K562 (cell line): Measurements from ENCODE around the gene HAGHL. TPM values are rescaled to one million over a fixed set of nuclear protein-coding genes. Genes with fewer than 3 reads are reported as not detected.

Experiments
- ATF1 ChIP-seq, 2 experiments: fragments of 450-650 bp in 1 of 2; IDR thresholded peaks; 2 replicates each; pipeline ENCODE4 v1.6.1; 2016; ENCODE audit warnings: missing compliant biosample characterization in 1 of 2, missing genetic modification characterization in 1 of 2
- CBFB ChIP-seq: sonication (generic); formaldehyde crosslinking; IDR thresholded peaks from 2 replicates; pipeline ENCODE4 v1.4.0; 2020; ENCODE audit warnings: mild to moderate bottlenecking, missing genetic modification reagents
- CBX3 ChIP-seq, 2 experiments: IDR thresholded peaks; 1 replicate in 1 of 2; 2 replicates in 1 of 2; pipeline ENCODE4 v1.6.1; 2012; ENCODE audit warnings: inconsistent platforms in 2 of 2, low read length in 2 of 2, borderline replicate concordance in 1 of 2, control low read depth in 1 of 2
- EGR1 ChIP-seq: fragments of 450-650 bp; conservative IDR thresholded peaks from 2 replicates; pipeline ENCODE4 v1.6.1; 2017; ENCODE audit warnings: mild to moderate bottlenecking
- ELF1 ChIP-seq: fragments of 200-800 bp; sonication (Bioruptor generic); IDR thresholded peaks from 2 replicates; pipeline ENCODE4 v1.6.1; 2016; ENCODE audit warnings: missing genetic modification characterization, missing compliant biosample characterization
- FIP1L1 ChIP-seq: fragments of 200-400 bp; formaldehyde crosslinking; IDR thresholded peaks from 2 replicates; pipeline ENCODE4 v1.6.1; 2018; ENCODE audit warnings: mild to moderate bottlenecking, low read depth, low read length; ENCODE audit not compliant: poor library complexity, severe bottlenecking
- FOXA3 ChIP-seq, 2 experiments: fragments of 450-650 bp in 1 of 2; sonication (generic) in 1 of 2; formaldehyde crosslinking; IDR thresholded peaks in 1 of 2; conservative IDR thresholded peaks in 1 of 2; 2 replicates each; pipeline versions ENCODE4 v1.4.0 to v1.8.0; 2020 to 2022; ENCODE audit warnings: mild to moderate bottlenecking in 2 of 2, missing genetic modification reagents in 1 of 2
- FOXP4 ChIP-seq: sonication (generic); formaldehyde crosslinking; IDR thresholded peaks from 2 replicates; pipeline ENCODE4 v1.8.0; 2022; ENCODE audit warnings: mild to moderate bottlenecking, missing genetic modification reagents, borderline replicate concordance
- FUS ChIP-seq: fragments of 200-400 bp; formaldehyde crosslinking; optimal IDR thresholded peaks from 2 replicates; pipeline ENCODE3; 2017; ENCODE audit warnings: low read depth, low read length
- GABPB2 ChIP-seq: fragments of 250-450 bp; sonication (Bioruptor Pico); conservative IDR thresholded peaks from 2 replicates; pipeline ENCODE4 v1.5.1; 2021; ENCODE audit warnings: mild to moderate bottlenecking
- GATAD2B ChIP-seq: fragments of 450-650 bp; IDR thresholded peaks from 2 replicates; pipeline ENCODE4 v1.6.1; 2017; ENCODE audit warnings: mild to moderate bottlenecking, borderline replicate concordance
- MCM2 ChIP-seq: fragments of 450-650 bp; IDR thresholded peaks from 2 replicates; pipeline ENCODE4 v1.6.1; 2017; ENCODE audit warnings: low read depth, mild to moderate bottlenecking
- RBM14 ChIP-seq: fragments of 200-400 bp; formaldehyde crosslinking; IDR thresholded peaks from 2 replicates; pipeline ENCODE4 v1.6.1; 2018; ENCODE audit warnings: low read depth, mild to moderate bottlenecking, low read length, moderate library complexity, borderline replicate concordance; ENCODE audit not compliant: insufficient read depth
- SAFB ChIP-seq: fragments of 200-400 bp; formaldehyde crosslinking; IDR thresholded peaks from 2 replicates; pipeline ENCODE4 v1.6.1; 2017; ENCODE audit warnings: low read depth, low read length, borderline replicate concordance
- SLC30A9 ChIP-seq: fragments of 250-450 bp; sonication (Bioruptor Pico); IDR thresholded peaks from 2 replicates; pipeline ENCODE4 v1.8.0; 2022; ENCODE audit warnings: mild to moderate bottlenecking, moderate library complexity
- SP1 ChIP-seq: sonication (generic); formaldehyde crosslinking; IDR thresholded peaks from 2 replicates; pipeline ENCODE4 v1.8.1; 2022; ENCODE audit warnings: mild to moderate bottlenecking, missing genetic modification reagents
- STAT5B ChIP-seq: fragments of 250-450 bp; sonication (Bioruptor Pico); IDR thresholded peaks from 2 replicates; pipeline ENCODE4 v1.8.0; 2021; ENCODE audit warnings: mild to moderate bottlenecking, inconsistent platforms
- SUPT5H ChIP-seq: fragments of 450-650 bp; IDR thresholded peaks from 2 replicates; pipeline ENCODE4 v1.6.1; 2016
- ZBTB1 ChIP-seq: sonication (generic); formaldehyde crosslinking; IDR thresholded peaks from 2 replicates; pipeline ENCODE4 v1.8.1; 2023; ENCODE audit warnings: missing genetic modification reagents, low read depth, mild to moderate bottlenecking, borderline replicate concordance
- ZNF436 ChIP-seq: fragments of 250-450, 450-650 bp; sonication (Bioruptor Pico); formaldehyde crosslinking; IDR thresholded peaks from 2 replicates; pipeline ENCODE4 v1.7.0; 2020; ENCODE audit warnings: mild to moderate bottlenecking
- polyA plus RNA-seq, 8 experiments: library from polyadenylated mRNA; depleted of rRNA in 4 of 8; stranded (reverse) in 5 of 8; unstranded in 3 of 8; fragments of >200 nt; fragmentation: Nextera tagmentation in 2 of 8; fragmentation: Illumina TruSeq in 1 of 8; extraction: Ambion mirVana in 2 of 8; extraction: Trizol in 1 of 8; gene quantifications; 2 replicates each; pipeline versions ENCODE4 v1.2.1 to v1.2.3, GENCODE V29; 2011 to 2014; ENCODE audit warnings: inconsistent platforms in 1 of 8, missing spikeins in 1 of 8
- total RNA-seq, 7 experiments: library from RNA; depleted of rRNA in 6 of 7; stranded (reverse); fragments of >200 nt in 6 of 7; fragmentation: Illumina TruSeq in 2 of 7; extraction: Trizol in 2 of 7; gene quantifications; 2 replicates each; pipeline versions ENCODE4 v1.2.1 to v1.2.3, GENCODE V29; 2011 to 2021; ENCODE audit warnings: low replicate concordance in 1 of 7
- TF ChIP-seq, protein P1 (sequence below): fragments of 200-800 bp; sonication (Bioruptor generic); IDR thresholded peaks from 2 replicates; pipeline ENCODE4 v1.6.1; 2017; ENCODE audit warnings: missing genetic modification characterization, missing compliant biosample characterization
- TF ChIP-seq, protein P2 (sequence below): fragments of 250-450 bp; sonication (Bioruptor Pico); IDR thresholded peaks from 2 replicates; pipeline ENCODE4 v1.5.0; 2021
- TF ChIP-seq, protein P3 (sequence below): fragments of 450-650 bp; IDR thresholded peaks from 2 replicates; pipeline ENCODE4 v1.6.1; 2016

Gene HAGHL
- total and polyA plus RNA-seq, 9 of the 15 experiments (the other 6 are each of a cell fraction or from before 2014, with no cell fraction given) = 0.31 to 83.4 (median 20.7) TPM

DNA sequence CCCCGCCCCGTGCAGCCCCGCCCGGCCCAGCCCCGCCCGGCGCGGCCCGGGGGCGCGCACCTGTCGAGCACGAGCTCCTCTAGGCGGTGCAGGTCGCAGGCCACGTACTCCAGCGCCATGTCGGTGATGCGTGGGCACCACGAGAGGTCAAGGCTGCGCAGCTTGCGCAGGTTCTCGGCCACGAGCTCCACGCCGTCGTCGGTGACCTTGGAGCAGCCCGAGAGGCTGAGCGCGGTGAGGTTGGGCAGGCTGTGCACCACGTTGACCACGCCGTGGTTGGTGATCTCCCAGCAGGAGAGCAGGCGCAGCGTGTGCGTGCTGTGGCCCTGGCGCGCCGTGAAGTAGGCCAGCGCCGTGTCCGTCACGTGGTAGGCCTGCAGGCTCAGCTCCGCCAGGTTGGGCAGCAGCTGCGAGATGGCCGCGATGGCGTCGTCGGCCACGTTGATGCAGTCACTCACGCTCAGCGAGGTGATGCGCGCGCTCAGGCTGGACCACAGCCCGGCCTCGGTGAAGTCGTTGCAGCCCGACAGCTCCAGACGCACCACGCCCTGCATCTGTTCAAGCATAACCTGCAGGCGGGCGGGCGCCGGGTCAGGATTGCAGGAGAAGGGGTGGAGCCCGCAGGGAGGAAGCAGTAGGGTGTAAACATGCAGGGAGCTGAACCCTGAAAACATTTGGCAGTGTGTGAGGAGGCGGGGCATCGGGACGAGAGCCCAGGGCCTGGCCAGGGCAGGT is 31.4 kb upstream of the HAGHL start (continued):
- TF ChIP-seq STAT5B (CRISPR knock-in tag) = no peak
- peak in 1 of 2 experiments; percentile 78; a peak in 1 of 3 replicates for TF ChIP-seq CBX3 (IDR thresholded peaks at IDR 0.05; ENCODE audit: borderline replicate concordance in 1 of 2, low read length in 2 of 2)
- peak; percentile 54; the same call in 1 of the 2 replicates for TF ChIP-seq SUPT5H
- peak; percentile 51 for TF ChIP-seq SAFB
- no peak for TF ChIP-seq GATAD2B
- TF ChIP-seq ZNF436 = no peak
- peak; percentile 52; the same call in 1 of the 2 replicates for TF ChIP-seq ZBTB1 (CRISPR knock-in tag)
- TF ChIP-seq GABPB2 (CRISPR knock-in tag) = no peak
- TF ChIP-seq FUS = peak; percentile 17
- TF ChIP-seq MCM2 = no peak
- no peak for TF ChIP-seq RBM14
- peak; percentile 83; the same call in 1 of the 2 replicates for TF ChIP-seq FOXP4 (CRISPR knock-in tag)
- TF ChIP-seq, protein P1, sequence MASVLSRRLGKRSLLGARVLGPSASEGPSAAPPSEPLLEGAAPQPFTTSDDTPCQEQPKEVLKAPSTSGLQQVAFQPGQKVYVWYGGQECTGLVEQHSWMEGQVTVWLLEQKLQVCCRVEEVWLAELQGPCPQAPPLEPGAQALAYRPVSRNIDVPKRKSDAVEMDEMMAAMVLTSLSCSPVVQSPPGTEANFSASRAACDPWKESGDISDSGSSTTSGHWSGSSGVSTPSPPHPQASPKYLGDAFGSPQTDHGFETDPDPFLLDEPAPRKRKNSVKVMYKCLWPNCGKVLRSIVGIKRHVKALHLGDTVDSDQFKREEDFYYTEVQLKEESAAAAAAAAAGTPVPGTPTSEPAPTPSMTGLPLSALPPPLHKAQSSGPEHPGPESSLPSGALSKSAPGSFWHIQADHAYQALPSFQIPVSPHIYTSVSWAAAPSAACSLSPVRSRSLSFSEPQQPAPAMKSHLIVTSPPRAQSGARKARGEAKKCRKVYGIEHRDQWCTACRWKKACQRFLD (CRISPR knock-in tag) = peak; percentile 60; the same call in 1 of the 2 replicates
- TF ChIP-seq, protein P2, sequence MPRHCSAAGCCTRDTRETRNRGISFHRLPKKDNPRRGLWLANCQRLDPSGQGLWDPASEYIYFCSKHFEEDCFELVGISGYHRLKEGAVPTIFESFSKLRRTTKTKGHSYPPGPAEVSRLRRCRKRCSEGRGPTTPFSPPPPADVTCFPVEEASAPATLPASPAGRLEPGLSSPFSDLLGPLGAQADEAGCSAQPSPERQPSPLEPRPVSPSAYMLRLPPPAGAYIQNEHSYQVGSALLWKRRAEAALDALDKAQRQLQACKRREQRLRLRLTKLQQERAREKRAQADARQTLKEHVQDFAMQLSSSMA (CRISPR knock-in tag) = no peak
- no peak for TF ChIP-seq ELF1 (tag)
- peak; percentile 56 for TF ChIP-seq FIP1L1
- peak; percentile 50 for TF ChIP-seq SP1 (CRISPR knock-in tag)
- TF ChIP-seq ATF1 (CRISPR knock-in tag; IDR thresholded peaks at IDR 0.05) = no peak
- TF ChIP-seq ATF1 (tag; IDR thresholded peaks at IDR 0.05) = peak; percentile 74
- TF ChIP-seq FOXA3 (CRISPR knock-in tag; conservative IDR thresholded peaks at IDR 0.05 in 1 of 2, IDR thresholded peaks at IDR 0.05 in 1 of 2) = peak in 1 of 2 experiments; percentile 86; a peak in 2 of 4 replicates
- peak; percentile 31; the same call in 1 of the 2 replicates for TF ChIP-seq EGR1
- TF ChIP-seq CBFB (CRISPR knock-in tag) = peak; percentile 90; the same call in 1 of the 2 replicates
- no peak for TF ChIP-seq SLC30A9
- TF ChIP-seq, protein P3, sequence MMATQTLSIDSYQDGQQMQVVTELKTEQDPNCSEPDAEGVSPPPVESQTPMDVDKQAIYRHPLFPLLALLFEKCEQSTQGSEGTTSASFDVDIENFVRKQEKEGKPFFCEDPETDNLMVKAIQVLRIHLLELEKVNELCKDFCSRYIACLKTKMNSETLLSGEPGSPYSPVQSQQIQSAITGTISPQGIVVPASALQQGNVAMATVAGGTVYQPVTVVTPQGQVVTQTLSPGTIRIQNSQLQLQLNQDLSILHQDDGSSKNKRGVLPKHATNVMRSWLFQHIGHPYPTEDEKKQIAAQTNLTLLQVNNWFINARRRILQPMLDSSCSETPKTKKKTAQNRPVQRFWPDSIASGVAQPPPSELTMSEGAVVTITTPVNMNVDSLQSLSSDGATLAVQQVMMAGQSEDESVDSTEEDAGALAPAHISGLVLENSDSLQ = peak; percentile 59; the same call in 1 of the 2 replicates
